H1 (cell line): ENCODE data around the gene MYLK3. TPM values are rescaled to one million over a fixed set of nuclear protein-coding genes. Genes with fewer than 3 reads are reported as not detected.

Source experiments
- CTCF ChIA-PET: fragments of 300-600 bp; sonication (Branson Sonifier 250); formaldehyde crosslinking; loops from one replicate; lab custom pipeline; 2021; ENCODE audit not compliant: partially characterized antibody; lab: Charles Lee
- POLR2A ChIA-PET: fragments of 300-600 bp; sonication (Branson Sonifier 250); formaldehyde crosslinking; loops from one replicate; lab custom pipeline; 2021; ENCODE audit warnings: inconsistent platforms; ENCODE audit not compliant: partially characterized antibody; lab: Charles Lee
- DNase-seq, 2 experiments: peaks; one replicate each; pipeline versions ENCODE4 v3.0.0 to v3.0.0-alpha.2; 2010 to 2022; ENCODE audit warnings: low spot score in 2 of 2, low read depth in 1 of 2, mixed read lengths in 1 of 2
- FAIRE-seq: peaks from 2 replicates; lab custom pipeline; 2011; peaks lifted over from hg19 to GRCh38; lab: Jason Lieb, UNC
- H2AFZ ChIP-seq: 2 replicates; pipeline ENCODE4 v1.8.1; 2012; ENCODE audit warnings: low read length, inconsistent platforms
- H2AK5ac ChIP-seq: 2 replicates; pipeline ENCODE4 v1.6.1; 2013; ENCODE audit warnings: low read depth, low read length
- H2BK120ac ChIP-seq: replicated peaks from 2 replicates; pipeline ENCODE3; 2013; ENCODE audit warnings: low read depth, low read length, inconsistent platforms
- H2BK12ac ChIP-seq: 2 replicates; pipeline ENCODE4 v1.6.1; 2013; ENCODE audit warnings: low read depth, low read length
- H2BK15ac ChIP-seq: 2 replicates; pipeline ENCODE4 v1.6.1; 2013; ENCODE audit warnings: low read length
- H2BK20ac ChIP-seq: 2 replicates; pipeline ENCODE4 v1.6.1; 2013; ENCODE audit warnings: low read length
- H2BK5ac ChIP-seq: 2 replicates; pipeline ENCODE4 v1.6.1; 2013; ENCODE audit warnings: low read depth, low read length
- H3K14ac ChIP-seq: 2 replicates; pipeline ENCODE4 v1.6.1; 2013; ENCODE audit warnings: inconsistent platforms; ENCODE audit not compliant: insufficient read length
- H3K18ac ChIP-seq: 2 replicates; pipeline ENCODE4 v1.6.1; 2013; ENCODE audit warnings: low read length; ENCODE audit errors: extremely low read depth
- H3K23ac ChIP-seq: 2 replicates; pipeline ENCODE4 v1.6.1; 2013; ENCODE audit warnings: inconsistent platforms; ENCODE audit not compliant: insufficient read length
- H3K23me2 ChIP-seq: 2 replicates; pipeline ENCODE4 v1.6.1; 2013; ENCODE audit warnings: low read depth, low read length
- H3K27ac ChIP-seq: 2 replicates; pipeline ENCODE4 v1.6.1; 2011; ENCODE audit warnings: low read depth, low read length, inconsistent platforms
- H3K27me3 ChIP-seq, 4 experiments: replicated peaks in 1 of 4; 1 replicate in 1 of 4; 2 replicates in 3 of 4; pipeline versions ENCODE4 v1.6.1 to v1.8.1; 2011 to 2013; ENCODE audit warnings: low read length in 3 of 4, mild to moderate bottlenecking in 3 of 4, inconsistent platforms in 2 of 4, mixed read lengths in 2 of 4, moderate library complexity in 1 of 4; ENCODE audit not compliant: control insufficient read depth in 3 of 4, insufficient read depth in 3 of 4; ENCODE audit errors: extremely low read depth in 1 of 4
- H3K36me3 ChIP-seq, 4 experiments: 2 replicates each; pipeline versions ENCODE4 v1.6.1 to v1.8.1; 2011 to 2013; ENCODE audit warnings: mild to moderate bottlenecking in 4 of 4, low read length in 3 of 4, moderate library complexity in 2 of 4, control low read depth in 1 of 4, inconsistent platforms in 1 of 4; ENCODE audit not compliant: insufficient read depth in 4 of 4, control insufficient read depth in 2 of 4
- H3K4ac ChIP-seq: replicated peaks from 2 replicates; pipeline ENCODE3; 2013; ENCODE audit warnings: low read length, low read depth, mixed read lengths, inconsistent platforms; ENCODE audit not compliant: insufficient read length
- H3K4me1 ChIP-seq, 4 experiments: replicated peaks in 1 of 4; 1 replicate in 1 of 4; 2 replicates in 3 of 4; pipeline versions ENCODE4 v1.6.1 to v1.8.1; 2011 to 2013; ENCODE audit warnings: low read length in 3 of 4, inconsistent platforms in 2 of 4, mixed read lengths in 1 of 4; ENCODE audit not compliant: insufficient read depth in 4 of 4, control insufficient read depth in 3 of 4
- H3K4me2 ChIP-seq, 2 experiments: 2 replicates each; pipeline versions ENCODE4 v1.6.1 to v1.8.1; 2011 to 2013; ENCODE audit warnings: low read depth in 2 of 2, low read length in 2 of 2, control low read depth in 1 of 2, inconsistent platforms in 1 of 2, mild to moderate bottlenecking in 1 of 2; ENCODE audit not compliant: insufficient read depth in 1 of 2
- H3K4me3 ChIP-seq, 4 experiments: fragments of 200-600, 300-600 bp in 1 of 4; sonication (generic), shearing (Covaris generic), sonication (Bioruptor Twin) in 1 of 4; 2 replicates each; pipeline versions ENCODE4 v1.5.1 to v1.8.1; 2011 to 2016; ENCODE audit warnings: low read length in 4 of 4, low read depth in 3 of 4, control low read depth in 2 of 4, inconsistent platforms in 2 of 4, mild to moderate bottlenecking in 2 of 4, mixed read lengths in 1 of 4, moderate library complexity in 1 of 4; ENCODE audit not compliant: insufficient read depth in 2 of 4; ENCODE audit errors: extremely low read depth in 1 of 4
- H3K56ac ChIP-seq: replicated peaks from 2 replicates; pipeline ENCODE3; 2013; ENCODE audit warnings: low read depth, mild to moderate bottlenecking, mixed read lengths, low read length, inconsistent platforms; ENCODE audit not compliant: insufficient read length
- H3K79me1 ChIP-seq: 2 replicates; pipeline ENCODE4 v1.6.1; 2013; ENCODE audit warnings: low read depth, low read length, control low read depth
- H3K79me2 ChIP-seq, 2 experiments: 2 replicates each; pipeline versions ENCODE4 v1.6.1 to v1.8.1; 2012 to 2013; ENCODE audit warnings: low read length in 2 of 2, mild to moderate bottlenecking in 2 of 2, inconsistent platforms in 1 of 2; ENCODE audit not compliant: insufficient read depth in 2 of 2, control insufficient read depth in 1 of 2
- H3K9ac ChIP-seq, 4 experiments: replicated peaks in 1 of 4; 1 replicate in 1 of 4; 2 replicates in 3 of 4; pipeline versions ENCODE4 v1.6.1 to v1.8.1; 2011 to 2013; ENCODE audit warnings: low read depth in 3 of 4, low read length in 3 of 4, control low read depth in 2 of 4, mild to moderate bottlenecking in 2 of 4, moderate library complexity in 2 of 4, inconsistent platforms in 1 of 4; ENCODE audit errors: extremely low read depth in 1 of 4
- H3K9me3 ChIP-seq, 2 experiments: 2 replicates each; pipeline versions ENCODE4 v1.6.1 to v1.8.1; 2012 to 2013; ENCODE audit warnings: mild to moderate bottlenecking in 2 of 2, moderate library complexity in 2 of 2, control low read depth in 1 of 2, inconsistent platforms in 1 of 2, low read depth in 1 of 2, low read length in 1 of 2, mixed read lengths in 1 of 2; ENCODE audit not compliant: insufficient read depth in 2 of 2
- H4K20me1 ChIP-seq, 2 experiments: replicated peaks in 1 of 2; 2 replicates each; pipeline versions ENCODE3 to v1.8.1; 2011 to 2013; ENCODE audit warnings: inconsistent platforms in 2 of 2, low read length in 2 of 2, mild to moderate bottlenecking in 1 of 2; ENCODE audit not compliant: insufficient read depth in 2 of 2, control insufficient read depth in 1 of 2
- H4K5ac ChIP-seq: 2 replicates; pipeline ENCODE4 v1.6.1; 2013; ENCODE audit warnings: low read length, low read depth, mixed read lengths, inconsistent platforms; ENCODE audit not compliant: insufficient read length
- H4K8ac ChIP-seq: 2 replicates; pipeline ENCODE4 v1.8.0; 2013; ENCODE audit warnings: mild to moderate bottlenecking, moderate library complexity, low read length, inconsistent platforms; ENCODE audit not compliant: insufficient read depth; ENCODE audit errors: extremely low read depth
- H4K91ac ChIP-seq: replicated peaks from 2 replicates; pipeline ENCODE3; 2013; ENCODE audit warnings: low read length, mixed read lengths, inconsistent platforms; ENCODE audit not compliant: insufficient read length
- WGBS, 2 experiments: shearing (Covaris generic) in 1 of 2; methylation state at CpG; one replicate each; pipeline versions ENCODE4 v1.1.6 to v1.1.7; 2013 to 2015; ENCODE audit warnings: low lambda C conversion rate in 2 of 2, mixed read lengths in 2 of 2, inconsistent platforms in 1 of 2, low coverage in 1 of 2, missing lambda C conversion rate in 1 of 2; ENCODE audit not compliant: insufficient replicate concordance in 2 of 2, insufficient coverage in 1 of 2, insufficient read length in 1 of 2; ENCODE audit errors: extremely low coverage in 1 of 2, missing lambda C conversion rate in 1 of 2; 5-methylcytosine and 5-hydroxymethylcytosine counted together
- polyA plus RNA-seq, 7 experiments: library from polyadenylated mRNA; depleted of rRNA in 3 of 7; stranded (reverse) in 5 of 7; unstranded in 2 of 7; fragments of >200 nt in 5 of 7; fragments of 200-250 nt in 2 of 7; gene quantifications; 1 replicate in 5 of 7; 2 replicates in 1 of 7; 4 replicates in 1 of 7; pipeline versions ENCODE4 v1.2.1 to v1.2.3, GENCODE V29; 2011 to 2013; ENCODE audit warnings: missing spikeins in 2 of 7, mixed read lengths in 2 of 7
- total RNA-seq: library from RNA; stranded (reverse); fragmentation: NEBNext Ultra II Directional; extraction: Animal tissue kit (Norgen Biotek cat#: 25700); gene quantifications from 2 replicates; pipeline ENCODE4 v1.2.1, GENCODE V29; 2021

Gene MYLK3
- total and polyA plus RNA-seq, 2 of the 8 experiments (the other 6 are each of a cell fraction or from before 2014, with no cell fraction given), result 0.14 to 0.35 TPM

DNA sequence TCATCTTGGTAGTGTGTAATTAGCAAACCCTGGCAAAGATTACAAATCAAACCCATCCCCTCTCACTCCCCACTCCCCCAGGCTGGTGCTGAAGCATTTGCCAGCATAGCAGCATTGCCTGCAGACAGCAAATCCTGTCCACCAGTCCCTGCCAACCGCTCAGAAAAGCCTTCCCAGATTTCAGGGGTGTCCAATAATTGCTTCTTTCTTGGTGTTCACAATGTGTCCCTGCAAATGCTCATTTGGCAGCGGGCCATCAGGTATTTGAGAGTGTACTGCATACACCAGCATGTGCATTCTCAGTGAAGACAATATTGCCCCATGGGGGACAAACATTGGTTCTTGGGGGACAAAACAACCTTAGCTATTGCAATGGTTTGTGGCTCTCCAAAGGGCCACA, 30.5 kb downstream of the MYLK3 start:
- no peak for FAIRE-seq
- Histone ChIP-seq H3K79me1 (no peaks in the 10 kb centered on the region), H3K4ac (no peak overlapping the region), H2BK15ac (no peak overlapping the region), H3K18ac (no peak overlapping the region), H4K5ac (no peak overlapping the region), H4K8ac (peak overlapping the region; percentile 57), H3K79me2 (no peaks in the 10 kb centered on the region), H3K27me3 (no peaks in the 10 kb centered on the region), H2BK20ac (no peak overlapping the region), H3K23me2 (no peaks in the 10 kb centered on the region), H3K9me3 (no peaks in the 10 kb centered on the region), H3K23ac (no peak overlapping the region), H3K36me3 (no peaks in the 10 kb centered on the region), H3K9ac (no peak overlapping the region), H3K14ac (no peak overlapping the region), H2AK5ac (no peak overlapping the region), H2BK12ac (no peak overlapping the region), H3K4me1 (no peaks in the 10 kb centered on the region), H4K91ac (no peak overlapping the region), H4K20me1 (no peaks in the 10 kb centered on the region), H3K4me3 (no peak overlapping the region), H3K4me2 (no peak overlapping the region), H3K27ac (no peak overlapping the region), H2BK120ac (no peak overlapping the region), H2BK5ac (no peak overlapping the region), H3K56ac (no peak overlapping the region), H2AFZ (no peak overlapping the region)
- peak in 1 of 2 experiments; percentile 28 for DNase-seq
- 90% methylated on average over 2 of the region's 2 CpGs; no CpG with 5 or more reads in 1 of the 2 experiments for WGBS, 2 experiments
- ChIA-PET POLR2A (no interaction called here), CTCF (no interaction called here)
